Suprapubic skin (tissue), 3 donors: ENCODE results near the gene CARHSP1.

ENCODE experiments used
- POLR2AphosphoS5 ChIP-seq, 3 donors: sonication (generic); formaldehyde crosslinking; IDR thresholded peaks; one replicate each; pipeline ENCODE4 v1.6.1; 2017; ENCODE audit warnings: antibody characterized with exemption in 3 of 3
- TF ChIP-seq, protein P1 (sequence below), 2 donors: fragments of 200-600 bp in 1 of 2; fragments of 450-650 bp in 1 of 2; sonication (generic) in 1 of 2; IDR thresholded peaks; one replicate each; pipeline ENCODE4 v1.5.1; 2016 to 2019; ENCODE audit warnings: antibody characterized with exemption in 2 of 2, mild to moderate bottlenecking in 1 of 2, moderate library complexity in 1 of 2

DNA sequence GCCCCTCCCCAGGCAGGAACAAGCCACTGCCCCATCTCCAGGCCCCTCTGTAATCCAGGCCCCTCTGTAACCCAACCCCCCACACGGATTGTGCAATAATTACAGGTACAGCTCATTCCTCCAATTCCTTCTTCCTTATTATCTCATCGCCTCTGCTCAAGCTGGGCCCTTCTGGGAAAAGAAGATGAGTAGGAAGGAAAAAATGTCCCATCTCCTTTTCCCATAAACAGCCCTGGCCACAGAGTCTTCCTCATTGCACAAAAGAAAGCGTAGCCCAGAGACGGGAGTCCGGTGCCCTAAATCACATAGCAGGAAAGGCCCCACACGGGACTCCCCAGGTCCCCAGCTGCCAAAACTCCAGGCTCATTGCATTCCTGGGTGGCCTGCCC lies 9.7 kb upstream of the CARHSP1 start:
- TF ChIP-seq, protein P1, sequence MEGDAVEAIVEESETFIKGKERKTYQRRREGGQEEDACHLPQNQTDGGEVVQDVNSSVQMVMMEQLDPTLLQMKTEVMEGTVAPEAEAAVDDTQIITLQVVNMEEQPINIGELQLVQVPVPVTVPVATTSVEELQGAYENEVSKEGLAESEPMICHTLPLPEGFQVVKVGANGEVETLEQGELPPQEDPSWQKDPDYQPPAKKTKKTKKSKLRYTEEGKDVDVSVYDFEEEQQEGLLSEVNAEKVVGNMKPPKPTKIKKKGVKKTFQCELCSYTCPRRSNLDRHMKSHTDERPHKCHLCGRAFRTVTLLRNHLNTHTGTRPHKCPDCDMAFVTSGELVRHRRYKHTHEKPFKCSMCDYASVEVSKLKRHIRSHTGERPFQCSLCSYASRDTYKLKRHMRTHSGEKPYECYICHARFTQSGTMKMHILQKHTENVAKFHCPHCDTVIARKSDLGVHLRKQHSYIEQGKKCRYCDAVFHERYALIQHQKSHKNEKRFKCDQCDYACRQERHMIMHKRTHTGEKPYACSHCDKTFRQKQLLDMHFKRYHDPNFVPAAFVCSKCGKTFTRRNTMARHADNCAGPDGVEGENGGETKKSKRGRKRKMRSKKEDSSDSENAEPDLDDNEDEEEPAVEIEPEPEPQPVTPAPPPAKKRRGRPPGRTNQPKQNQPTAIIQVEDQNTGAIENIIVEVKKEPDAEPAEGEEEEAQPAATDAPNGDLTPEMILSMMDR (IDR thresholded peaks at IDR 0.05) = no peak
- no peak for TF ChIP-seq POLR2AphosphoS5 (IDR thresholded peaks at IDR 0.05)
